Measurements from ENCODE around the gene OSBPL10. TPM values are rescaled to one million over a fixed set of nuclear protein-coding genes. Genes with fewer than 3 reads are reported as not detected.
A peak's percentile ranks its signal among the peaks of the same experiment; 100 is the strongest.

OSBPL10 gene
- total and polyA plus RNA-seq, 2 of the 4 experiments (the other 2 are of a cell fraction) = 9.5 to 10.1 TPM

- ATAC-seq (ENCODE audit: low read depth) (no peak), DNase-seq (no peak)
- Histone ChIP-seq H4K5ac (ENCODE audit: low read depth, low read length) (no peak overlapping the region), H4K91ac (ENCODE audit: insufficient read depth, low read depth, low read length) (no peak overlapping the region), H2AK9ac (replicated peaks; ENCODE audit: low read depth, low read length, poor library complexity) (no peak overlapping the region), H3K4ac (ENCODE audit: low read depth, low read length) (no peak overlapping the region), H3K9me3 (ENCODE audit: control insufficient read depth, insufficient read depth, low read length) (no peaks in the 10 kb centered on the region), H4K20me1 (ENCODE audit: insufficient read depth, low read length) (no peaks in the 10 kb centered on the region), H3K79me1 (ENCODE audit: low read depth in 1 of 2, low read length in 2 of 2) (no peaks in the 10 kb centered on the region), H3K4me1 (ENCODE audit: control insufficient read depth, insufficient read depth, low read length) (peaks cover 2% of the 10 kb centered on the region; the same call in 1 of the 2 replicates), H3K27ac (ENCODE audit: insufficient read depth, low read length) (no peak overlapping the region), H3K9me1 (ENCODE audit: insufficient read depth, low read length) (no peaks in the 10 kb centered on the region), H4K8ac (ENCODE audit: low read depth in 2 of 2, low read length in 2 of 2) (no peak overlapping the region), H2BK5ac (ENCODE audit: low read depth, low read length, poor library complexity, severe bottlenecking) (no peak overlapping the region), H2BK120ac (ENCODE audit: low read depth, low read length) (no peak overlapping the region), H3K36me3 (ENCODE audit: control insufficient read depth, insufficient read depth, low read length) (no peaks in the 10 kb centered on the region), H3K4me3 (ENCODE audit: insufficient read depth, low read depth, low read length) (no peak overlapping the region), H3K18ac (ENCODE audit: low read depth, low read length) (no peak overlapping the region), H2BK20ac (ENCODE audit: low read depth, low read length) (no peak overlapping the region), H3K4me2 (ENCODE audit: low read depth, low read length) (no peak overlapping the region), H3K23ac (ENCODE audit: low read depth, low read length) (0 out of 2 replicates have a peak overlapping the region, but pooled peaks have one; percentile 41), H2AK5ac (ENCODE audit: low read depth, low read length) (no peak overlapping the region), H3K14ac (replicated peaks; ENCODE audit: low read depth, low read length) (no peak overlapping the region), H3K56ac (ENCODE audit: extremely low read depth, insufficient read depth, low read length) (no peak overlapping the region), H3K9ac (ENCODE audit: low read depth, low read length) (no peak overlapping the region), H3K27me3 (ENCODE audit: control insufficient read depth, insufficient read depth, low read length) (no peaks in the 10 kb centered on the region), H2BK15ac (ENCODE audit: low read depth, low read length) (no peak overlapping the region), H2AFZ (replicated peaks; ENCODE audit: low read length, poor library complexity) (no peak overlapping the region)
- dilution Hi-C loops (cut with HindIII; ENCODE audit: low sequenced_read_pairs, unreplicated experiment) (no loop called here), in situ Hi-C loops (cut with MboI; ENCODE audit: low sequenced_read_pairs) (no loop called here), intact Hi-C loops (cut with micrococcal nuclease) (no loop called here)
- WGBS, 2 experiments (ENCODE audit: extremely low coverage in 2 of 2, insufficient read length in 1 of 2) = no CpG with 5 or more reads among the region's 7 CpGs
- POLR2A ChIA-PET (ENCODE audit: unreplicated experiment) = no interaction called here
- TF ChIP-seq MAZ (IDR thresholded peaks at IDR 0.05; ENCODE audit: borderline replicate concordance, low read depth, low read length) = no peak
- TF ChIP-seq CHD1 (IDR thresholded peaks at IDR 0.05; ENCODE audit: low read depth, low read length) = no peak
- no peak for TF ChIP-seq ELK1 (IDR thresholded peaks at IDR 0.05; ENCODE audit: borderline replicate concordance, low read depth, low read length)
- TF ChIP-seq CTCF (conservative IDR thresholded peaks at IDR 0.05; ENCODE audit: low read depth, low read length) = no peak
- TF ChIP-seq SMC3 (IDR thresholded peaks at IDR 0.05; ENCODE audit: low read depth, low read length) = no peak
- TF ChIP-seq MAFK (IDR thresholded peaks at IDR 0.05; ENCODE audit: low read depth, low read length) = no peak
- TF ChIP-seq RAD21 (IDR thresholded peaks at IDR 0.05; ENCODE audit: low read length) = no peak
- no peak for TF ChIP-seq POLR2A (IDR thresholded peaks at IDR 0.05; ENCODE audit: low read depth, low read length)
- no peak for TF ChIP-seq BHLHE40 (IDR thresholded peaks at IDR 0.05; ENCODE audit: low read depth, low read length)
- TF ChIP-seq USF2 (IDR thresholded peaks at IDR 0.05; ENCODE audit: low read depth, low read length) = no peak
- TF ChIP-seq CEBPB (IDR thresholded peaks at IDR 0.05; ENCODE audit: low read depth, low read length) = no peak
- no peak for TF ChIP-seq MXI1 (IDR thresholded peaks at IDR 0.05; ENCODE audit: borderline replicate concordance, low read depth, low read length)
- no peak for TF ChIP-seq NFE2L2 (IDR thresholded peaks at IDR 0.05; ENCODE audit: low read depth, low read length)
- TF ChIP-seq RCOR1 (IDR thresholded peaks at IDR 0.05; ENCODE audit: insufficient replicate concordance, low read length) = no peak
- TF ChIP-seq RFX5 (IDR thresholded peaks at IDR 0.05; ENCODE audit: low read depth, low read length) = no peak
- TF ChIP-seq FOS (IDR thresholded peaks at IDR 0.05; ENCODE audit: low read depth, low read length) = no peak
- BruUV-seq (replicated peaks) = no TSS peak
- CTCF ChIA-PET = interaction anchor here (0.6 to 0.9 kb wide), 3 partner anchors 15 to 373 kb away, joined by 3 to 5 read pairs (median 4); no protein-coding TSS in a partner anchor
These were observed 242.7 kb downstream of the OSBPL10 start for GRCh38 chr3:31738412-31738811.
